Measurements from ENCODE around the gene ELAVL3. TPM values are rescaled to one million over a fixed set of nuclear protein-coding genes. Genes with fewer than 3 reads are reported as not detected.

ELAVL3 gene
- total and polyA plus RNA-seq, 2 of the 8 experiments (the other 6 are each of a cell fraction or from before 2014, with no cell fraction given): 0.80 to 1.0 TPM

DNA sequence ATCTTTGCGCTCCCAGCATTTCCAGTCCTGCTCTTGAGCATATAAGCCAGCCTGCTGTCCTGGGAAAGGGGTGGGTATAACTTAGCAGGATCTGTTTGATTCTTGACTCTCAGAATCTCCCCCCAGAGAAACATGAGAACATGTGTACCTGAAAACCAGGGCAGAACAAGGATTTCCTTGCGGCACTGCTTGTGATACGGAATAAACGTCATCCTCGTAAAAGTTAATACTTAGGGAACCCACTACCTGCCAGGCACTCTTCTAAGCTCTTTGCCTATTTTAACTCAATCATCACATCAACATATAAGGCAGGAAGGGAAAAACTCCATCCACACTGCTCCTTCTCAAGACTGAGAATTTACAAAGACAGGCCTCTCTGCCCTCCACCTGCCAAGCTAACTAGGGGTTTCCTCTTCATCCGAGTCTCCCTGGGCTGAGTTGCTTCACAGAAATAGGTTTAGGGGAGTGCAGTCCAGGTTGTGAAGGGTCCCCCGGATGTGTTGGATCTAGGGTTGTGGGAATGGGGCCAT is 23.7 kb upstream of the ELAVL3 start (continued):
- TF ChIP-seq, protein P1, sequence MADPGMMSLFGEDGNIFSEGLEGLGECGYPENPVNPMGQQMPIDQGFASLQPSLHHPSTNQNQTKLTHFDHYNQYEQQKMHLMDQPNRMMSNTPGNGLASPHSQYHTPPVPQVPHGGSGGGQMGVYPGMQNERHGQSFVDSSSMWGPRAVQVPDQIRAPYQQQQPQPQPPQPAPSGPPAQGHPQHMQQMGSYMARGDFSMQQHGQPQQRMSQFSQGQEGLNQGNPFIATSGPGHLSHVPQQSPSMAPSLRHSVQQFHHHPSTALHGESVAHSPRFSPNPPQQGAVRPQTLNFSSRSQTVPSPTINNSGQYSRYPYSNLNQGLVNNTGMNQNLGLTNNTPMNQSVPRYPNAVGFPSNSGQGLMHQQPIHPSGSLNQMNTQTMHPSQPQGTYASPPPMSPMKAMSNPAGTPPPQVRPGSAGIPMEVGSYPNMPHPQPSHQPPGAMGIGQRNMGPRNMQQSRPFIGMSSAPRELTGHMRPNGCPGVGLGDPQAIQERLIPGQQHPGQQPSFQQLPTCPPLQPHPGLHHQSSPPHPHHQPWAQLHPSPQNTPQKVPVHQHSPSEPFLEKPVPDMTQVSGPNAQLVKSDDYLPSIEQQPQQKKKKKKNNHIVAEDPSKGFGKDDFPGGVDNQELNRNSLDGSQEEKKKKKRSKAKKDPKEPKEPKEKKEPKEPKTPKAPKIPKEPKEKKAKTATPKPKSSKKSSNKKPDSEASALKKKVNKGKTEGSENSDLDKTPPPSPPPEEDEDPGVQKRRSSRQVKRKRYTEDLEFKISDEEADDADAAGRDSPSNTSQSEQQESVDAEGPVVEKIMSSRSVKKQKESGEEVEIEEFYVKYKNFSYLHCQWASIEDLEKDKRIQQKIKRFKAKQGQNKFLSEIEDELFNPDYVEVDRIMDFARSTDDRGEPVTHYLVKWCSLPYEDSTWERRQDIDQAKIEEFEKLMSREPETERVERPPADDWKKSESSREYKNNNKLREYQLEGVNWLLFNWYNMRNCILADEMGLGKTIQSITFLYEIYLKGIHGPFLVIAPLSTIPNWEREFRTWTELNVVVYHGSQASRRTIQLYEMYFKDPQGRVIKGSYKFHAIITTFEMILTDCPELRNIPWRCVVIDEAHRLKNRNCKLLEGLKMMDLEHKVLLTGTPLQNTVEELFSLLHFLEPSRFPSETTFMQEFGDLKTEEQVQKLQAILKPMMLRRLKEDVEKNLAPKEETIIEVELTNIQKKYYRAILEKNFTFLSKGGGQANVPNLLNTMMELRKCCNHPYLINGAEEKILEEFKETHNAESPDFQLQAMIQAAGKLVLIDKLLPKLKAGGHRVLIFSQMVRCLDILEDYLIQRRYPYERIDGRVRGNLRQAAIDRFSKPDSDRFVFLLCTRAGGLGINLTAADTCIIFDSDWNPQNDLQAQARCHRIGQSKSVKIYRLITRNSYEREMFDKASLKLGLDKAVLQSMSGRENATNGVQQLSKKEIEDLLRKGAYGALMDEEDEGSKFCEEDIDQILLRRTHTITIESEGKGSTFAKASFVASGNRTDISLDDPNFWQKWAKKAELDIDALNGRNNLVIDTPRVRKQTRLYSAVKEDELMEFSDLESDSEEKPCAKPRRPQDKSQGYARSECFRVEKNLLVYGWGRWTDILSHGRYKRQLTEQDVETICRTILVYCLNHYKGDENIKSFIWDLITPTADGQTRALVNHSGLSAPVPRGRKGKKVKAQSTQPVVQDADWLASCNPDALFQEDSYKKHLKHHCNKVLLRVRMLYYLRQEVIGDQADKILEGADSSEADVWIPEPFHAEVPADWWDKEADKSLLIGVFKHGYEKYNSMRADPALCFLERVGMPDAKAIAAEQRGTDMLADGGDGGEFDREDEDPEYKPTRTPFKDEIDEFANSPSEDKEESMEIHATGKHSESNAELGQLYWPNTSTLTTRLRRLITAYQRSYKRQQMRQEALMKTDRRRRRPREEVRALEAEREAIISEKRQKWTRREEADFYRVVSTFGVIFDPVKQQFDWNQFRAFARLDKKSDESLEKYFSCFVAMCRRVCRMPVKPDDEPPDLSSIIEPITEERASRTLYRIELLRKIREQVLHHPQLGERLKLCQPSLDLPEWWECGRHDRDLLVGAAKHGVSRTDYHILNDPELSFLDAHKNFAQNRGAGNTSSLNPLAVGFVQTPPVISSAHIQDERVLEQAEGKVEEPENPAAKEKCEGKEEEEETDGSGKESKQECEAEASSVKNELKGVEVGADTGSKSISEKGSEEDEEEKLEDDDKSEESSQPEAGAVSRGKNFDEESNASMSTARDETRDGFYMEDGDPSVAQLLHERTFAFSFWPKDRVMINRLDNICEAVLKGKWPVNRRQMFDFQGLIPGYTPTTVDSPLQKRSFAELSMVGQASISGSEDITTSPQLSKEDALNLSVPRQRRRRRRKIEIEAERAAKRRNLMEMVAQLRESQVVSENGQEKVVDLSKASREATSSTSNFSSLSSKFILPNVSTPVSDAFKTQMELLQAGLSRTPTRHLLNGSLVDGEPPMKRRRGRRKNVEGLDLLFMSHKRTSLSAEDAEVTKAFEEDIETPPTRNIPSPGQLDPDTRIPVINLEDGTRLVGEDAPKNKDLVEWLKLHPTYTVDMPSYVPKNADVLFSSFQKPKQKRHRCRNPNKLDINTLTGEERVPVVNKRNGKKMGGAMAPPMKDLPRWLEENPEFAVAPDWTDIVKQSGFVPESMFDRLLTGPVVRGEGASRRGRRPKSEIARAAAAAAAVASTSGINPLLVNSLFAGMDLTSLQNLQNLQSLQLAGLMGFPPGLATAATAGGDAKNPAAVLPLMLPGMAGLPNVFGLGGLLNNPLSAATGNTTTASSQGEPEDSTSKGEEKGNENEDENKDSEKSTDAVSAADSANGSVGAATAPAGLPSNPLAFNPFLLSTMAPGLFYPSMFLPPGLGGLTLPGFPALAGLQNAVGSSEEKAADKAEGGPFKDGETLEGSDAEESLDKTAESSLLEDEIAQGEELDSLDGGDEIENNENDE (IDR thresholded peaks at IDR 0.05; ENCODE audit: insufficient replicate concordance, low read length): no peak
